Rectal smooth muscle tissue (tissue), 1 donor: ENCODE data around the gene XRN2.

ENCODE experiments used
- H3K27ac ChIP-seq: one replicate; pipeline ENCODE4 v1.7.0; 2013; ENCODE audit warnings: low read depth, low read length, inconsistent platforms
- H3K27me3 ChIP-seq: one replicate; pipeline ENCODE4 v1.7.0; 2013; ENCODE audit warnings: low read length; ENCODE audit not compliant: control insufficient read depth, insufficient read depth
- H3K36me3 ChIP-seq: one replicate; pipeline ENCODE4 v1.7.0; 2013; ENCODE audit warnings: low read length; ENCODE audit not compliant: control insufficient read depth, insufficient read depth
- H3K4me1 ChIP-seq: one replicate; pipeline ENCODE4 v1.7.0; 2013; ENCODE audit warnings: low read length; ENCODE audit not compliant: control insufficient read depth, insufficient read depth
- H3K4me3 ChIP-seq: one replicate; pipeline ENCODE4 v1.7.0; 2013; ENCODE audit warnings: low read length
- H3K9ac ChIP-seq: one replicate; pipeline ENCODE4 v1.7.0; 2013; ENCODE audit warnings: low read length

The XRN2 gene

GRCh38 chr20:21386111-21386510, 83.0 kb downstream of the XRN2 start:
- Histone ChIP-seq H3K9ac (no peak overlapping the region), H3K27me3 (no peaks in the 10 kb centered on the region), H3K36me3 (peaks cover 10% of the 10 kb centered on the region), H3K4me1 (no peaks in the 10 kb centered on the region), H3K27ac (no peak overlapping the region), H3K4me3 (no peak overlapping the region)

GRCh38 chr20:21387528-21387927, 84.4 kb downstream of the XRN2 start:
- Histone ChIP-seq H3K4me3 (no peak overlapping the region), H3K36me3 (peaks cover 4% of the 10 kb centered on the region), H3K27ac (no peak overlapping the region), H3K27me3 (peaks cover 3% of the 10 kb centered on the region), H3K4me1 (no peaks in the 10 kb centered on the region), H3K9ac (no peak overlapping the region)

GRCh38 chr20:21388566-21388965, 85.4 kb downstream of the XRN2 start:
- H3K27me3 ChIP-seq = peaks cover 10% of the 10 kb centered on the region
- peaks cover 3% of the 10 kb centered on the region for H3K36me3 ChIP-seq
- no peak overlapping the region for H3K9ac ChIP-seq

GRCh38 chr20:21389368-21389767, 86.2 kb downstream of the XRN2 start:
- H3K27ac ChIP-seq = no peak overlapping the region
- no peak overlapping the region for H3K4me3 ChIP-seq
- no peaks in the 10 kb centered on the region for H3K4me1 ChIP-seq
- H3K36me3 ChIP-seq = peaks cover 3% of the 10 kb centered on the region
- H3K27me3 ChIP-seq = peaks cover 11% of the 10 kb centered on the region
- no peak overlapping the region for H3K9ac ChIP-seq

More at GRCh38 chr20:21388566-21388965, 85.4 kb downstream of the XRN2 start:
- Histone ChIP-seq H3K4me3 (no peak overlapping the region), H3K27ac (no peak overlapping the region), H3K4me1 (no peaks in the 10 kb centered on the region)

- no peak overlapping the region for H3K9ac ChIP-seq
- peaks cover 19% of the 10 kb centered on the region for H3K27me3 ChIP-seq
- no peaks in the 10 kb centered on the region for H3K4me1 ChIP-seq
- no peak overlapping the region for H3K4me3 ChIP-seq
- H3K27ac ChIP-seq = no peak overlapping the region
- H3K36me3 ChIP-seq = peaks cover 3% of the 10 kb centered on the region
These were observed 87.6 kb downstream of the XRN2 start for GRCh38 chr20:21390768-21391167.

- Histone ChIP-seq H3K4me1 (no peaks in the 10 kb centered on the region), H3K9ac (no peak overlapping the region), H3K27ac (no peak overlapping the region), H3K27me3 (peaks cover 24% of the 10 kb centered on the region), H3K4me3 (no peak overlapping the region), H3K36me3 (peaks cover 3% of the 10 kb centered on the region)
These were observed 88.2 kb downstream of the XRN2 start for GRCh38 chr20:21391185-21391971.

GRCh38 chr20:21391972-21392352, 88.8 kb downstream of the XRN2 start:
- no peaks in the 10 kb centered on the region for H3K4me1 ChIP-seq
- H3K27me3 ChIP-seq = peaks cover 24% of the 10 kb centered on the region
- no peak overlapping the region for H3K4me3 ChIP-seq
- no peak overlapping the region for H3K9ac ChIP-seq
- no peak overlapping the region for H3K27ac ChIP-seq
- H3K36me3 ChIP-seq = no peaks in the 10 kb centered on the region

- Histone ChIP-seq H3K36me3 (no peaks in the 10 kb centered on the region), H3K27me3 (peaks cover 35% of the 10 kb centered on the region), H3K27ac (no peak overlapping the region), H3K9ac (no peak overlapping the region), H3K4me3 (no peak overlapping the region), H3K4me1 (no peaks in the 10 kb centered on the region)
These were observed 90.0 kb downstream of the XRN2 start for GRCh38 chr20:21393166-21393565.

DNA sequence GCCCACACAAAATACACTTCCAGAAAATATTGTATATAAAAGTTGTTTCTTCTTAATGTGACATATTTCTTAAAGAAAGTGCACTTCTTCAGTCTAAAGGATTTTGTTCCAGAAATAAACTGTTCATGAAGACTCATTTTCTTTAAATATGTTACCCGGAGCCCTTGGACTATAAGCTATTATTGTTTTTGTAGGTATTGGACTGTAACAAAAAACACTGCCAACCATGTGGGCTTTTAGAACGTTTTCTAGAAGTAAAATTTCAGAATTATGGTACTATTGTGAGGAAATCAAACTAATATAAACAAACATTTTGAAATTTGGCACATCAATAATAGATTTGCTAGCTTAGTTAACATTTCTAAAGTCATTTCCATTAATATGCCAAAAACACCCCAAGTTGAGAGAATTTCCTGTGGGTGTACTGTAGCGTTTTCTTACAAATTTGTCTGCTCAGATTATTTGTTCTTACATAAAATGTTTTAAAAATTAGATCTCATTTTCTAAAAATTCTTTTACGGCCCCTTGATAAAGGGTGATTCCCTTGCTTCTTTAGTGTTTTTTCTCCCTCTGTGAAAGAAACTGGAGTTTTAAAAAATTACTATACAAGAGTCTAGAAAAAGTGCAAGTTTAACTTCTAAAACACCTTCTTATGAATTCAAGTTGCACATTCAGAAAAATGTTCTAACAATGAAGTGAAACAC, 90.8 kb downstream of the XRN2 start:
- peaks cover 35% of the 10 kb centered on the region for H3K27me3 ChIP-seq
- H3K4me1 ChIP-seq = no peaks in the 10 kb centered on the region
- no peak overlapping the region for H3K9ac ChIP-seq
- H3K4me3 ChIP-seq = no peak overlapping the region
- no peaks in the 10 kb centered on the region for H3K36me3 ChIP-seq
- H3K27ac ChIP-seq = no peak overlapping the region

DNA sequence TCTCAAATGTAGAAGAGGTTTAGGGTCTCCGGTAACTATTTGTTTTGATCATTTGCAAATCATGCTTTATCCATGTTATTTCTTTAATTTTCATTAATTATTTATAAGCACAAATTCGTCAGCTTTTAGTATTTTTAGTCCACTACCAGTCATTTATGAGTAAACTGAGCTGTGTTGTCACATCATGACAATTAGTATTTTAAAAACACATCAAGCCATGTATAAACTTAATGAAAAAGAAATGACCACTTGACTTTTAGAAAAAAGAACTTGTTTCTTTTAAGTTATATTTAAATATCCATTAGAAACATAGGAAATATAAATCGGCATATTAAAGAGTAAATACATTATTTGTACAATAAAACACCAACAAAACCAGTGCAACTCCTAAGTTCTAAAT, 91.4 kb downstream of the XRN2 start:
- Histone ChIP-seq H3K4me3 (no peak overlapping the region), H3K27me3 (peaks cover 35% of the 10 kb centered on the region), H3K4me1 (no peaks in the 10 kb centered on the region), H3K9ac (no peak overlapping the region), H3K27ac (no peak overlapping the region), H3K36me3 (no peaks in the 10 kb centered on the region)

- Histone ChIP-seq H3K36me3 (no peaks in the 10 kb centered on the region), H3K27ac (no peak overlapping the region), H3K9ac (no peak overlapping the region), H3K27me3 (peaks cover 35% of the 10 kb centered on the region), H3K4me3 (no peak overlapping the region), H3K4me1 (no peaks in the 10 kb centered on the region)
These were observed 92.0 kb downstream of the XRN2 start for GRCh38 chr20:21395051-21395665.

- H3K4me3 ChIP-seq = peak overlapping the region; percentile 4
- H3K9ac ChIP-seq = no peak overlapping the region
- peaks cover 35% of the 10 kb centered on the region for H3K27me3 ChIP-seq
- H3K4me1 ChIP-seq = no peaks in the 10 kb centered on the region
- H3K36me3 ChIP-seq = no peaks in the 10 kb centered on the region
- no peak overlapping the region for H3K27ac ChIP-seq
These were observed 92.8 kb downstream of the XRN2 start for GRCh38 chr20:21395666-21396598.
